Activated T-cell treated with anti-CD3 and anti-CD28 coated beads for 1 hour (primary cell): ENCODE results near the gene SEMA5A.

Source experiments
- DNase-seq: peaks from one replicate; pipeline ENCODE4 v3.0.0-alpha.2; 2020; ENCODE audit warnings: low read depth

Gene SEMA5A

DNA sequence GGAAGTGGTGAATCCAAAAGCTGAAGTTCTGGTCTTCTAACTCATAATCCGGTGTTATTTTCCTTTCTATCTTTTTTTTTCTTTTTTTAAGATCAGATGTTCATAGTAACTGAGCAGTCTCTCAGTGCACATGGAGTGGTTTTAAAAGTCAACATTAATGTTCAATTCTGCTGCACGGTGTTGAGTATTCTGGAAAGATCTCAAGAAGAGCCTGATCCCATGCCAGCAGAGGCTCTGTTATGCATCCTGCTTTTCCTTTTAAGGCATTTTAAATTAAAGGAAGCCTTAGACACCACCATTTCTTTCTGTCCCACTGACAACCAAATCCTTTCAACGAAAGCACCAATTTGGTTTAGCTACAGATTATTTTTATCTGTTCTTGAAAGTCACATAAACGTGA lies 33.4 kb downstream of the SEMA5A start:
- no peak for DNase-seq

DNA sequence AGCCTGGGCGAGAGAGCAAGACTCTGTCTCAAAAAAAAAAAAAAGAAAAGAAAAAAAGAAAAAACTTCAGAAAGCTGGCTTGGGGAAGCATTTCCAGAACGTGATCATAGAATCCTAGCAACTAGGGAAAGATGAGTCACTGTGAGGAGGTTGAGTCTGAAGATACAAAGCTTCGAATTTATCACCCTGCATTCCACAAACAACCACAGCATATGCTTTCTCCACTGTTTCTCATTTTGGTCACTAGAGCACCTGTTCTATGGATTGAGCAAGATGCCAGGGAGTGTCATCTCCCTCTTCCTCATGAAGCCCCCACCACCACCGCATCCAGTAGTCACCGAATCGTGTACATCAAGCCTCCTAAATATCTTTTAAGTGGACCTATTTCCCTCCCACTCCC lies 37.9 kb downstream of the SEMA5A start:
- no peak for DNase-seq

DNA sequence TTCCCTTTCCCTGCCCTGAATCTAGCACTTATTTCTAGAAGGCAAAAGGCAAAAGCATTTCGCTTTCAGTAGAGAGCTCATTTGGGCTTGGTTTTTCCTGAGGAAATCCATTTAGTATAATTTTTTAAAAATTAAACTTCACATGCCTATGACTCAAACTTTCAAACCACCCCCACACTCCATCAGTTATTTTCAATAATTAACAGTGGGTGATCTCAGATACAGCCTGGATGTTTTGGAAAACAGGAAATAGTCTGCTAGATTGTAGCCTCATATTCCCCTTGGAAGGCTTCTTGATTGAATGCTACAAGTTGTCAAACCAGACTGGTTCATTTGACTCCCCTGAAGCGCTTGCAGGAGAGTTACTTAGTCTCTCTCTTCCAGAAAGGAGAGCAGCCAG lies 40.6 kb downstream of the SEMA5A start:
- DNase-seq = no peak

DNA sequence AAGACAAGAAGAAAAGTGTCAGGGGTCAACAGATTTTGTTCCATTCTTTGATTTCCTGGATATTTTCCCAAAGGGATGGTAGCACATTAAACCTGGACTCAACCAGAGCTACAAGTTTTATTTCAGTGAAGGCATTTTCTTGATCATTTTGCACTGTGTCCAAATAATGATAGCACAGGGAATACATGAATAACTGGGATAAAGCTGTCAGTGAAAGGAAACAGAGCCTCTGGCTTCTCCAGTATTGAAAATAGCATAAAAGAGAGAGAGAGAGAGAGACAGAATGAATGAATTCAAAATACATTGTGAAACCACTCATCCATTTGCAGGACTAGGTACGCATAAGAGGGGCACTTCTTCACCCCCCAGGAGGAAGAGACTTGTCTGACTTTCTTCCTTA lies 43.0 kb downstream of the SEMA5A start:
- DNase-seq = no peak

DNA sequence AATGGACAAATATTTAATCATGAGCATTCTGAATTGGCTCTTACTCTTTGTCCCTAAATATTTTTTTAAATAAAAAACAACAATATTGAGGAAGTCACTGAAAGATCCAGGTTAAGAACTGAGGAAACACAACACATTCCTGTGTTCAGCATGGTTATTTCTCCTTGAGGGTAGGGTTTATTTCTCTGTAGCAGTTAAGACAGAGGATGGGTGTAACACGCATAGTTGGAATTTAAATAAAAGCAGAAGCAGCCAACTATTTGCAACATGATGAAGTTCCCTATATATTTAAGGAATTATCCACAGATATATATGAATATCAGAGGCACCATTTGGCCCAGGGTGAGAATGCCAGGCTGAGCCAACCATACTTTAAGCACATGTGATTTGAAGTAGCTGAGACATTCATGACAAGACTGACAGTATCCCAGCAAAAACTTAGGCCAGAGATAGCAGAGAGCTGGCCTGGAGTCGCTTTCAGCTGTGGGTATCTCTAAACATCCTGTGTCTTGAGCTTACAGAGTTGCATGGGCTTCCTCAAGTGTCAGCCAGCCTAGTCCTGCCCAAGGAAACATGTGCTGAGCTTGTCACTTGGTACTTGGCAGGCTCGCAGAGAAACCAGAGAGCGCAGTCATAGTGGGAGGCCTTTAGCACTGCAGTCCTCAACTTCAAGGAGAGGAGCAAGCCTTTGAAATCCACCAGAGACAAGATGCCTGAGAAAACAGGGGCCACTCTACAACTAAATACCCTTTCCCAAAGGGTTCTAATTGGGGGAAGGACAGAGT lies 43.6 kb downstream of the SEMA5A start:
- DNase-seq = no peak

DNA sequence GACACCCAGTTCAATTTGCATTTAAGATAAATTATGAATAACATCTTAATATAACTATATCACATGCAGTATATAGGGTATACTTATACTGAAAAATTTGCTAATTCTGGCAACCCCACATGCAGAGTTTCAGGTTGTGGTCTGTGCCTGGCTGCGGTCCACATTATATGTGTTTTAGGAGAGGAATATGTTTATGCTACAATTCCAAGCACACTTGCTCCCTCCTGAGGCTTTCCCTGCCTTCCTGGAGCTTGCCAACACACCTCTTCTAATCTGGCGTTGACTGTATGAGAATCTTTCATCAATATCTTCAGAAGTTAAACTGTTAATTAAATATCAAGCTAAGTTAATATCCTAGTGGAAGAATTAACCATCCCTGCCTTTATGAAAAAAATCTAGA lies 45.2 kb downstream of the SEMA5A start:
- DNase-seq = no peak

DNA sequence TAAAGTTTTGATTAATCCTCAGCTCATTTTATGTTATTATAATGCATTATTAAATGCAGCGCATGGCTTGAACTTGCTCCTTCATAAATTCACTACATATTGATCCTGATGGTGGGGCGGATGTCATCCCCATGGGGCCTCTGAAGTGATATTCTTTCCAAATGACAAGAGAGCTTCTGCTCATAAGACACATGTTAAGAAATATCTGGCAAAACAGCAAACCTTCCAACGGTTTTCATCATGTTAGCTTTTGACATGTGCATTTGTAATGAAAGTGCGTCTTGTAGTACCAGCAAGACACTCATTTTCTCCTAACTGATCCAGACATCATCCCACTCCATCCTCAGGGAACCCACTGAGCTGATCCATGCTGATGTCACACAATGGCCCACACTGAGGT lies 45.7 kb downstream of the SEMA5A start:
- no peak for DNase-seq

DNA sequence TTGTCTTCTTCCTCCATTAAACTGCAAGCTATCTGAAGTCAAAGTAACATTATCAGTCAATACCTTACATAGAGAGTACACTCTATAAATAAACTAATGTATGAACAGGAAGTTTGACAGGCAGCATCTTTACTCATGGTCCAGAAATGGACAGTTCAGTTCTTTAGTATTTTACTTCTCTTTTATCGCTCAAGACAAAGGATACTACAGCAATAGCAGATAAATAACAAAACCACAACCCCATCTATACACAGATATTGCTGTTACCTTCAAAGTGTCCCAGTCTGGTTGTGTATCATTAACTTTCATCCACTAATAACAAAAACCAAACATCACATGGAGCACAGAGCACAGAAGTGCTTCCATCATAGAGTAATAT lies 46.4 kb downstream of the SEMA5A start:
- no peak for DNase-seq

DNA sequence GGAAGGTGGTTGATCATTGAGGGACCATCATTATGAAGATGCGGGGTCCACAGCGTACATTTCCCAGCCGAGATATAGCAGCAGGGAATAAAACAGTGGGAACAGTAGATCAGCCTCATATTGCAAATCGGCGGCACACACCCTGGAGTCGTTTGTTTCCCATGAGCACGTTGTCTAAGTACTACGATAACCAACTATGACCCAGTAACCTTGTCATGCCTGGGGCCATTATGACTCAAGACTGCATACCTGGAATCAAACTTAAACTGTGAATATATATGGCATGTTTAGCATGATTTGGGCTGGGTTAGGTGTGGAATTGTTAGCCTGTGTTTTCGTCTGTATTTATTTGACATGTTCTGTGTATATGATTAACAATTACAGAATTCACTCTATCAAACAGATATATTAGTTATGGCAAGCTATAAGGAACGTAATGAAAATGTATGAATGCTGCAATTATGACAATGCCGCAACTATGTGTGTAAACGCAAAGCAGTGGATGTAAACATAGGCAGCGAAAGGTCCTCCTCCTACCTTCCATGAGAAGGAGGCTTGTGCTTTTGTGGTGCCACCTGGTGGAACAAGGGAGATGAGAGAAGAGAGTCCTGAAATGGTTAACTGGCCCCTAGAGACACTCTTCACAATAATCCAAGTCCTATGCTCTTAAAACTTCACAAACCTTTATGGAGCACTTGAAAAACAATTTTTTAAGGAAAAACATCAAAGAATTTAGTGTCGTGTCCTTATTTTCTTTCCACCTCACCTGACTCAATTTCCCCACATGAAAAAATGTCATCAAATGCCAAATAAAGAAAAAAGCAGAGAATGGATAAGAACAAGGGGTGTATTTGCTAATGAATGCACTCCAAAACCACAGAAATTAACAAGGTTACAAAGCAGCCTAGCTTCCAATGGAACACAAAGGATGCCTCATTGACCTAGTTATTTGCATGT lies 47.1 kb downstream of the SEMA5A start:
- DNase-seq = no peak

DNA sequence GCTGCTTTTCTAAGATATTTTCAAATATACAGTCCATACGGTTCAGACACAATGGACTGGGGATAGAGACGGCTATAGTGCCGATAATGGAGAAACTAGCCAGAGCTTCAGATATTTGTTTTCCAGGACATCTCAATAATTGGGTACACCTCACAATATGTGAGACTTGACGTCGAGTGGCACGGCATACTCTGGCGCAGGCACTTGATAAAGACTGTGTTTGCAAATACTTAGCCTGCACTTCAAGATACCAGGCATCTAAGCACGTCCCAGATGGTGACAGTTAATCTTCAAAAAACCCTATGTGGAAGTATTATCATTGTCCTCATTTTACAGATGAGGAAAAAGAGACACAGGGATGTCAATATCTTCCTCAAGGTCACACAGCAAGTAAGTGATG lies 48.5 kb downstream of the SEMA5A start:
- DNase-seq = no peak

DNA sequence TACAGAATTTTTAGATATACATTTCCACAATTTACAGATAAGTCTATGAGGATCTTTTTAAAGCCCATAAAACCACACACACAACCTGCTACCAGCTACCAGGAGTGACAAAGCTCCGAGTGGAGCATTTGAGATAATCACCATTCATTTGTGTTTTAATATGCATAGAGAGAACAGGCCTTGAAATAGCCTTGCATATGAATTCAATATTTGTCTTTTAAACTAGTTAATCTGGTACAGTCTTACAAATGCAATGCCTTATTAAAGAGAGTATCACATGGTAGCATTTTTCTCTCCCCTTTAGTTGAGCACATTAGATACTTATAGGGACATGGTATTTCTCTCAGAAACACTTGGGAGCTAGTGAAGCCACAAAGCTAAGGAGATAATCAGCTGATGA lies 49.1 kb downstream of the SEMA5A start:
- DNase-seq = no peak

DNA sequence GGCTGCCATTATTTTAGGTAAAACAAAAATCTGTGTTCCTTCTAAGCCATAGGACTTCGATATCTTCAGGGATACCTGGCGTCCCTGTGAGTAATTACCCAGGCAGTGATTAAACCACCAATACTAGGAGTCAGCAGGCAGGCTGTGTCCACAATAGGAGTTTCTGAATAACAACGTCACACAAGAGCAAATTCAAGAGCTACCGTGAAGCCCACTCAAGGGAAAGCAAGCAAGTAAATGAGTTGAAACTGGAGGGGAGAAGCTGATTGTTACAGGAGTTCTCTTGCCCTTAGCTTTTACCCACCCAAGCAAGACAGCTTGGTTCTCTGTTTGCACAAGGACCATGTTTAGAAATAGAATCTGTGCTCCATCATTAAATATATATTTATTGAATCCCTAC lies 50.8 kb downstream of the SEMA5A start:
- no peak for DNase-seq

DNA sequence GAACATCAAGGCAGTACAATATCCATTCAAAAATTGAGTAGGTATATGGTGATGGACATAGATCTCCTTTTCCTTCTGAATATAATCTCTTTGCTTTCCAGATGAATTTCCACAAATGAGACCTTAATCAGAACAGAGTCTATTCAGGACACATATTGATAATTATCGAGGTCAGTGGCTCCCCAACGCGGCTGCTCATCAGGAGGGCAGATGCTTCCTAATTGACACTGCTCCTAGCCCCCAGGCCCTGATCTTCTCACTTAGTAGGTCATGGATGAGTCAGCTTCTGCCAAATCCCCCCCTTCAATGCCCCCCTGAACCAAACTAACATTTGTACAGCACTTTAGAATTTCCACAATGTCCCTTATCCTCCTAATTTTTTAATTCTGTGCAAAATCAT lies 51.6 kb downstream of the SEMA5A start:
- DNase-seq = no peak

DNA sequence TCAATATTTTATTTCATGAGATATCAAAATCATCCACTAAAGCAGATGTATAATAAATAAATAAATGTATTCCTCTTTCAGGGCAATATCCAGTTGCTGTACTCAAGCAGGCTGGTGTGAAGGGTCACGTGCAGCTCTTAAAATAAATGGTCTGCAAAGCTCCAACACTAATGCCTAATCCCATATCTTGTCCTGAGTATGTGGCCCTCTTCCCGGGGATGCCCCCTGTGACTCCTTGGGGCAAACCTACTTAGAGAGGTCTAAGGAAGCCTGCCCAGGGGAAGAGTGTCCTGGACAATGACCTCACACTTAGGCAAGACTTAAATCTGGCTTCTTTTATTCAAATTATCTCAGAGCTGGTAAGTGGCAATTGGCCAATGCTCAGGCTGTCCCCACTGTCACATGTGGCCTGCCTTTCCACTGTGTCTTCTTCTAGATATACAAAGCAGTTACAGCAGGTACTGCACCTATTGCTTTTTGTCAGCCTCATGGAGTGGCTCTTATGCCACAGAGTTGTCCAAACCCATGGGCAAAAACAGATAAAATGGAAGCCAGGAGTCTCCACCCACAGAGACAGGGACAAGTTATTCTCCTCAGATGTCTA lies 55.3 kb downstream of the SEMA5A start:
- DNase-seq = no peak

DNA sequence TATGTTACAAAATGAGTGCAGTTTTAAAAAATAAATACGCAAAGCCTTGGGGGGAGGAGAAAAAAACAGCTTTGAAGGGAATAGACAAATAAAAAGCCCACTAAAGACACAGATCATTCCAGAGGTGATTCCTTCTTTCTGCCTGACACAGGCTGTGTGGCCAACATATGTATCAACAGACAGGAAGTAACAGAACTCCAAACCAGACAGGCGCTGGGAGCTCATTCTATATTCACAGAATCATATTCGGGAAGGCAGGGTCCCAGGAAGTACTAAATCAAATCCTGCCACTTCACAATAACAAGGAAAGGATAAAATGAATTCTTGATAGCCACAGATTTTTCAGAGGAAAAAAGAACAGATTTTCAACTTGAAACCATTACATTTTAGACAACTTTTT lies 62.1 kb downstream of the SEMA5A start:
- no peak for DNase-seq

DNA sequence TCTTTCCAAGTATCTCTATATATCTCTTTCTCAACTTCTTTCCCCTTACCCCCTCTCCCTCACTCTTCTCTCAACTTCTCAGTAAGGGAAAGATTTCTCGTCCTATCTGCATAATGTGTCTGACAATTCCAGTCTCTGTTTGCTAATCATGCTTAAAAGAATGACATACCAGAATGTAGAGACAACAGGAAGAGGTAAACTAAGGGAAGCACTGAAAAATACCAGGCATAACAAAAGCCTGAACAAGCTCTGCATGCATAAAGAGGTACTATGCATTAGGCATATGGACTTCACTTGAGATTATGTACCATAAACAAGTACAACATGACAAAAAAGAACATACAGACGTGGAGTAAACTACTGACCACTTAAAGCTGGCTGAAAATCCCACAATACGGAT lies 62.6 kb downstream of the SEMA5A start:
- DNase-seq = no peak

DNA sequence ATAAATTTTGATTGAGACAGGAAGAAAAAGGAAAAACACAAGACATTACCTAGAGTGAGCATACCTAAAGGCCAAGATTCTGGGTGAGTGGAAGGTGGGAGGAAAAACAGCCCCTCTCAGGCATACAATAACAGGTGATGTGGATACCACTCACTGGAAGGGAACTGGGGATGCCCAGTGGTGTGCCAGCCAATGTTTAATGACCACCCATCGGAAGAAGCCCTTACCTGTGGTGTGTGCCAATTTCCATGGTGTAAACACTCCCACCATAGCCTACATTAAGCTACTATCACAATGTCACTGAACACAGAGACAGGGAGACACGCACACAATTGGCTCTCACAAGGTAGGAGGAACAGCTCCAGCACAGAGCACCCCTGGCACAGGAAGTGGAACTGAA lies 63.5 kb downstream of the SEMA5A start:
- no peak for DNase-seq

DNA sequence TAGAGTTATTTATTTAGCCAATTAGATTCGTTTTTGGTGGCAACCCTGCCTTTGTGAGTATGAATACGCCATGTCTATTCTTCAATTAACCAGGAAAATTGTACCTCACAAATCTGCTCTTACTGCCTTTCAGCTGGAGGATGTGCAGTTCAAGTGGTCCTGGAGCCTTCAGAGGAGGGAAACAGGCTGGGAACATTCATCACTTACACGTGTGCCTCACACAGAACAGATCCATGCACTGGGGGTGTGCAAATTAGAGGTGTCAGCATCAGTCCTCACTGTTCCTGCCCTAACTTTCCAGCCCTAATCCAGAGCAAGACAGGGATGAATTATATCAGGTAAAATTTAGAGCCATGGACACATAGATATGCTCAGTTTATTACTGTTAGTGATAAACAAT lies 65.4 kb downstream of the SEMA5A start:
- DNase-seq = no peak

DNA sequence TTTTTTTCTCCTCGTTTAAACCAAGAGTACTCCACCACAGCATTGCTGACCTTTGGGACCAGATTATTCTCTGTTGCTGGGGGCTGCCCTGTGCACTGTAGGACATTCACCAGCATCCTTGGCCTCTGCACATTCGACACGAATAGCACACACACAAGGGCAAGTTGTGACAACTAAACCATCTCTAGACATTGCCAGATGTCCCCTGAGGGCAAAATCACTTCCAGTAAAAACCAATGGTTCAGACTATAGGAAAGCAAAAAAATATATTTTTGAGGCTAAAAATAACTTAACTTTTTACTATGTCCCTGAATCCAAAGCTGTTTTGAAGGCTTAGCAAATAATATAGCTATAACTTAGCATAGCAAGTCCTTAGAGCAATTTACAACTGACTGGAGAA lies 65.9 kb downstream of the SEMA5A start:
- DNase-seq = no peak

DNA sequence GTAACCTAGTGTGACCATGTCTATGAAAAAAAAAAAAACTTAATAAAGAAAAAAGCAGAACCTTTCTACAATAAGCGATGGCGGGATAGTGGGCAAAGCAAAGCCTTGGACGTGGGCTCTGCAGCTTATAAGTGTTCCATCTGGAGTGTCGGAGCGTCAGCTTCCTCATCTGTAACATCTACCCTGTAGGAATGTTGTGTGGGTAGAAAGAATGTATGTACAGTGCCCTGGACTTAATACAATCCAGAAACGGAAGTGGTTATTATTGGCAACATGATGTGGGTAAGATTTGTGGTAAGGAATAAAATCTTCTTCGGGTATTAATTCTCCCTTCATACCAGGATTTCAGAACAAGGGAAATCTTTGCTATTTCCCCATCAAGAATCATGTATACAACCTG lies 66.5 kb downstream of the SEMA5A start:
- no peak for DNase-seq

DNA sequence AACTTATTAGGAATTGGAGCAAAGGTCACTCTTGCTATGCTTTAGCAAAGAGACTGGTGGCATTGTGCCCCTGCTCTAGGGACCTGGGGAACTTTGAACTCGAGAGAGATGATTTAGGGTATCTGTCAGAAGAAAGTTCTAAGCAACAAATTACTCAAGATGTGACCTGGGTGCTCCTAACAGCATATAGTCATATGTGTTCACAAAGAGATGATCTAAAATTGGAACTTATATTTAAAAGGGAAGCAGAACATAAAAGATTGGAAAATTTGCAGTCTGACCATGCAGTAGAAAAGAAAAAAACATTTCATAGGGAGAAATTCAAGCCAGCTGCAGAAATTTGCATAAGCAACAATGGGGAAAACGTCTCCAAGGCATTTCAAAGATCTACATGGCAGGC lies 68.3 kb downstream of the SEMA5A start:
- DNase-seq = no peak

DNA sequence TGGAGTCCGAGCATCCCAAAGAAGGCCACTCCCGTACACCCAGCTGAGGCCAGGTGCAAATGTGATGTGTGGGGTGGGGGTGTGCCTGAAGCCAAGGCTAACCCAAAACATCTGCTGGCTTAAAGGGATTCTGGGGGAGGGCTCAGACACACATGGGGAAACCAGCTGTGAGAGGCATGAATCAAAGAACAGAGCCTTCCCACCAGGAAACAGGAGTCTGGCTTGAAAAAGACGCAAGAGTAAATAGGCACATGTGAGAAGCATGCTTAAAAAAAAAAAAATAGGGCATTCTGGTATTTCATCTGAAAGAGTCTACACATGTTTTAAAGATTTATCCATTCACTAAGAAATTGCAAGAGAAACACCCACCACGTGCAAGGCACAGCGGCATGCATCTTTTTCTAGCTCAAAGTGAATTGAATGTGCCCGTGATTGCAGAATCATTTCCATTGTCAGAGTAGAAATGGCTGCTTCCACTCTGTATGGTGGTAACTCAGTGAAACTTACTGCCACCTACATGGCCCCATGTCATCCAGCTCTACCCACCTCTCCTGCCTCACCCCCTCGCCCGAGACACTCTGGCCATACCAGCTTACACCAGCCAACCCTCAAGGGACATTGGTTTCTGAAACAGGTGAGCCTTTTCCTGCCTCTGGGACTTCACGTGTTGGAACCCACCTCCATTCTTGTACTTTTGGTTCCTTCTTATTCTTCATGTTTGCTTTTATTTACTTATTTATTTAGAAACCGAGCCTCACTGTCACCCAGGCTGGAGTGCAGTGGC lies 71.5 kb downstream of the SEMA5A start:
- no peak for DNase-seq
